H54 (cell line): Measurements from ENCODE around the gene CDH2.
A peak's percentile ranks its signal among the peaks of the same experiment; 100 is the strongest.

Experiments used
- DNase-seq: peaks from one replicate; pipeline ENCODE4 v3.0.0; 2011; ENCODE audit warnings: low spot score, mixed read lengths; ENCODE audit not compliant: insufficient read length
- FAIRE-seq: peaks from 3 replicates; lab custom pipeline; 2011; peaks lifted over from hg19 to GRCh38; lab: Jason Lieb, UNC
- POLR2A ChIP-seq: IDR thresholded peaks from 2 replicates; pipeline ENCODE4 v1.6.1; 2011; ENCODE audit warnings: low read depth, mild to moderate bottlenecking, low read length

The CDH2 gene

DNA sequence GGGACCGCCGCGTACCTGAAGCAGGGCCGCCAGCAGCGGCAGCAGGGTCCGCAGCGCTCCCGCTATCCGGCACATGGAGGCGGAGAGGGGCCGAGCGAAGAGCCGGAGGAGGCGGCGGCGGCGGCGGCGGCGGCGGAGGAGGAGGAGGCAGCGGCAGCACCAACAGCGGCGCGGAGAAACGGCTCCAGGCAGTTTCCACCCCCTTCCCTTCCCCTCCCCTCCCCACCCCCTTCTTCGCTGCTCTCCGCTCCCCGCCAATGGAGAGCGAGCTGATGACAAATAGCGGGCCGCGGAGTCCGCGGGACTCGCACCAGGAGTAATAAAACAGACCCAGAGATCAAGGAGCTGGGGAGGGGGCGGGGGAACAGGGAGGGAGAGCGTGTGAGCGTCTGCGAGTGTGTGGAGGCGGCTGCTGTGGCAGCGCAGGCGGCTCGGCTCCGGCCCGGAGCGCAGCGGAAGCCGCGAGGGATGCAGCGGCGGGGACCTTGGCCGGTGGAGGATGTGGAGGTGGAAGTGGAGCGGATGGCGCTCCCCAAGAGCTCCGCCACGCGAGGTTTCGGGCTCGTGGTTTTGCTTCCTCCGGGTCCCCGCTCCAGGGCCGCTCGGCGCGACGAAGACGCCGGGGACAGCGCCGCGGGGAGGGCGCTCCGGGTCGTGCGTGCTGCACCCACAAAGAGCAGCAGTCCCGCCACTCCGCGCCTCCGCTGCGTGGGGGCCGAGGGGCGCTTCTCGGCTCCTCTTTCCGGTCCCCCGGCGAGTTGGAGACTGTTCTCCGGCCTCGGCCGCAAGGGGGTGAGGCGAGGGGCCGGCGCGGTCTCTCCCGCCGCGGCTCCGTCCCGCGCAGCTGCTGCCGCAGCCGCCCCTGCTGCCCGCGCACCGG is at the start of gene CDH2:
TSS of gene CDH2 (minus strand) at position 183 of the 880 bp plus-strand sequence. CDS start at position 75, 108 bp downstream.
- DNase-seq (peak; percentile 60), FAIRE-seq (no peak)
- TF ChIP-seq POLR2A, result peak; percentile 67

GRCh38 chr18:28212060-28212459 is 35.1 kb upstream of the CDH2 start:
- TF ChIP-seq POLR2A, result no peak
- no peak for FAIRE-seq
- DNase-seq, result no peak

DNA sequence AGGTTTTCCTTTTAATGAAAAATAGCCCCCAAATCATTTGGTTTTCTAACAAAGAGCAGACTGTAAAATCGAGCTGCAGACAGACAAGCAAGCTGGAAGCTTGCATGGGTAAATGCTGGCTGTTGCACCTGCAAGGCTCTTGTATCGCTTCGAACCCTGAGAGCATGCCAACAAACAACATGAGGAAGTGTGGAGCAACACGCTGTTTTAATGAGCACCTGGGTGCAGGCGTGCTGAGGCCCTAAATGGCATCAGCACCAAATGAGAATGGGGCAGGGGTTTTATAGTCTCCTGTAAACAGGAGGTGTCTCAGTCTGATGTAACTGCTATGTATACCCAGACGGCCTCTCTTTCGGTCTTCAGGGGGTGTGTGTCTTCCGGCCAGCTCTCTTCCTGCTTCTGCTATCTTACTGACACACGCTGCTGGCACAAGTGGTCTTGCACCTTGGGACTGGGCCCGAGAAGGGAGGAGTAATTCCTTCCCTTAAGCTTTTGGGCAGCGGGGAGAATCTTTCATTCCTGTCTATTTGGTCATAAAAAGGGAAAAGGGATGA is 31.9 kb upstream of the CDH2 start:
- no peak for DNase-seq
- no peak for FAIRE-seq
- no peak for TF ChIP-seq POLR2A

GRCh38 chr18:28208268-28208667 is 31.3 kb upstream of the CDH2 start:
- FAIRE-seq (no peak), DNase-seq (no peak)
- TF ChIP-seq POLR2A, result no peak

DNA sequence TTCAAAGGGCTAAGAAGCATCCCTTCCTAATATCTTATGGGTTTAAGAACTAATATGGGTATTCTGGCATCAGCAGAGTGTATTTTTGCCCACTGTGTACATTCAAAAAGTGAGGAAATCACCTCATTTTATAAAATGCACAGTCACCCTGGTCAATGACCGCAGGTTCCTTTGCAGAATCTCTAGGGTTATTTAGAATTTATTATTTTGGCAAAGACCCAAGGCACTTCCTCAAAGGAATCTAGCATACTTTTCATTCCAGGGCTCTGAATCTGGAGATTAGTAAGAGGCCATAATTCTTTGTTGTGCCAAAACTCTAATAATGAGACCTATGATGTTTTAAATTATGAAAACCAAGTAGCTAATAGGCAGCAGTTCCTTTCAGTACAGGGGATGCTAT is 27.2 kb upstream of the CDH2 start:
- no peak for TF ChIP-seq POLR2A
- FAIRE-seq, result peak; percentile 20
- DNase-seq, result peak; percentile 12

DNA sequence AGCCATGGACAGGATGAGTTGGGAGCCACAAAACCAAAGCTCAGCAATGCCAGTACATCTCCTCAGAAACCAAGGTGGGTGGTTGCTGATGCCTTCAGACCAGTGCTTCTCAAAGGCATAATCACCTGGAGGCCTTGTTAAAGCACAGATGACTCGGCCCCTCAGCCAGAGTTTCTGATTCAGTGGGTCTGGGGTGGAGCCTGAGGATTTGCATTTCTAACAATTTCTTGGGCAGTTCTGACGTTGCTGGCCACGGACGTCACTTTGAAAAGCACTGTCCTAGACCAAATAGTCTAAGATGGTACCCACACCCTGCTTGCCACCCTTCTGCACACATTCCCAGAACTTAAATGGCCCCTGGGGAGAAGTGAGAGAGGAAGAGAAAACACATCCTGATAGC is 24.1 kb upstream of the CDH2 start:
- no peak for TF ChIP-seq POLR2A
- DNase-seq (no peak), FAIRE-seq (no peak)

GRCh38 chr18:28198620-28199019 is 21.7 kb upstream of the CDH2 start:
- DNase-seq (no peak), FAIRE-seq (no peak)

GRCh38 chr18:28193177-28193778 is 16.3 kb upstream of the CDH2 start:
- no peak for TF ChIP-seq POLR2A
- no peak for FAIRE-seq
- DNase-seq, result no peak

More at GRCh38 chr18:28198620-28199019, 21.7 kb upstream of the CDH2 start:
- TF ChIP-seq POLR2A, result no peak

DNA sequence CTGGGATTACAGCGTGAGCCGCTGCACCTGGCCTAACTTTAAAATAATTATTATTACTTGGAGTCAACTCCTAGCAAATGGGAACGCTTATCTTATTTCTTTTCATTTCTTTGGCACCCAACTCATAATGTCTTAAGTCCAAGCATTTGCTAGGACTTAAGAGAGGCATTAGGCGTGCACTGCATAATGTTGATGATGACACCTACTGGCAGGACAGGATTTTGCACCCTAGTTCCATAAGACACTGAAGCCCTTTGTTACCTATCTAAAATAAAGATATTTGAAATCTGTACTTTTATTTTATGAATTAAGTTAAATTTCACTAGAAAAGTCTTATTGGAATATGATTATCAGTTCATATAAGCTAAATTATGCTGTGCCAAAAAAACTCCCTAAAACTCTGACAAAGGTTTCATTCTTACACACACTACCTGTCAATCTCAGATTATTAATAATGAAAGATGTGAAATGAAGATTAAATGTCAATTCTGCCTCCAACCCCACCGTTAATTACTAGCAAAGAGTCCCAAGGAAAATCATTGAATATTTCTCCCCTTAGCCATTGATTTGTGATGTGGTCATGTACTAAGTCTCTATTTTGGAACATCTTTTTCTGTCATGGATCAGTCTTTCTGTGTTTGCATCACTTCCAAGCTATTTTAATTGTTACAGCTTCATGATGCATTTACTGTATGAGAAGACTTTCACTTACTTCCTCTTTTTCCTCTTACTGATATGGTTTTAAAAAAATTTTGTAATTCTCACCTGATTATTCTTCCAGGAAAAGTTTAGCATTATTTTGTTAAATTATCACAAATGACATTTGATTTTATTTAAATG is 12.7 kb upstream of the CDH2 start:
- DNase-seq (no peak), FAIRE-seq (no peak)
- no peak for TF ChIP-seq POLR2A

- DNase-seq (no peak), FAIRE-seq (no peak)
- TF ChIP-seq POLR2A, result no peak
These were observed 8.2 kb upstream of the CDH2 start for GRCh38 chr18:28185121-28185520.

DNA sequence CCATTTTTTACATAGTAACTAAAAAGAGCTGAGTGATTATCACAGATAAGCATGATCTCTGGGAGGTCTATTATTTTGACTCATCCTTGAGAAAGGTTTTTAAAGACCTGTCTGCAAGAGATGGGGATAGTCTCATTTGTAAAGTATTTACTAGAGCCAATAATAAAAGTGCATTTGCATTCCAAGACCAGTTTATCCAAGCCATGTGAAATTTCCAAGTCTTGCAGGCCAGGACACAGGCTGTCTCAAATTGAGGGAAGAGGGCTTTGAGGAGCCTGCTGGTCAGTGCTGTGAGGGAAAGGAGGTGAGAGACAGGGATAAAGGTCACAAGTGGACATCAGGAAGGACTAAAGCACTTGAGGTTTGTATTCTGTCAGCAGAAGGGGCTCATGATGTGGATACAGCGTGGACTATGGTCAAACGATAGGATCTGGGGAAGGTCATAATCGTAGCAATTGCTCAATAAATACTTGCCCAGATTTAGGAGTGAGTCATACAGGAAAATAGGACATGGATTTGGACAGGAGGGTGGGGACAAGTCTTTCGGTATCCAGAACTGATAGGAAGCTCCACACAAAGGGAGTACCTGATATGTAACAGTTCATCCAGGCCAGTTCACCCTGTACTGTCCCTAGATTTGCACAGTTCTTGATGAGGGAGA is 6.6 kb upstream of the CDH2 start:
- no peak for TF ChIP-seq POLR2A
- DNase-seq (peak; percentile 12), FAIRE-seq (peak; percentile 55)

GRCh38 chr18:28181616-28182015 is 4.7 kb upstream of the CDH2 start:
- FAIRE-seq, result no peak
- no peak for DNase-seq
- no peak for TF ChIP-seq POLR2A

- FAIRE-seq, result no peak
- no peak for DNase-seq
- TF ChIP-seq POLR2A, result no peak
These were observed 1.8 kb upstream of the CDH2 start for GRCh38 chr18:28178720-28179119.
